IMR-90 (cell line): ENCODE results near the gene DEAF1. TPM values are rescaled to one million over a fixed set of nuclear protein-coding genes. Genes with fewer than 3 reads are reported as not detected.

ENCODE experiments used
- ATAC-seq: fragments of 200-7000 bp; cut with Tn5 transposase; 2 replicates; pipeline ENCODE4 v1.9.1; 2020; ENCODE audit warnings: low read depth, mild to moderate bottlenecking, moderate library complexity
- BruUV-seq: library from RNA; stranded (reverse); fragments of 400-500 nt; replicated peaks from 2 replicates; lab custom pipeline; 2021; lab: Mats Ljungman, UMichigan
- CTCF ChIA-PET: fragments of 300-600 bp; formaldehyde crosslinking; extraction: SDS; loops from one replicate; lab custom pipeline; 2021; ENCODE audit warnings: antibody characterized with exemption; lab: Yijun Ruan, JAX
- POLR2A ChIA-PET: fragments of 300-600 bp; sonication (Branson Sonifier 250); formaldehyde crosslinking; loops from one replicate; lab custom pipeline; 2022; ENCODE audit warnings: antibody characterized with exemption; ENCODE audit not compliant: unreplicated experiment; lab: Charles Lee
- DNase-seq: peaks from one replicate; pipeline ENCODE4 v3.0.0; 2013
- H2AFZ ChIP-seq: replicated peaks from 2 replicates; pipeline ENCODE3; 2013; ENCODE audit warnings: low read length, mild to moderate bottlenecking; ENCODE audit not compliant: poor library complexity
- H2AK5ac ChIP-seq: 2 replicates; pipeline ENCODE4 v1.6.1; 2013; ENCODE audit warnings: low read depth, low read length, inconsistent platforms
- H2AK9ac ChIP-seq: replicated peaks from 2 replicates; pipeline ENCODE3; 2013; ENCODE audit warnings: mild to moderate bottlenecking, low read depth, low read length, moderate library complexity; ENCODE audit not compliant: poor library complexity
- H2BK120ac ChIP-seq: 2 replicates; pipeline ENCODE4 v1.6.1; 2013; ENCODE audit warnings: low read depth, low read length, inconsistent platforms
- H2BK15ac ChIP-seq: 3 replicates; pipeline ENCODE4 v1.6.1; 2013; ENCODE audit warnings: low read depth, low read length, inconsistent platforms
- H2BK20ac ChIP-seq: 2 replicates; pipeline ENCODE4 v1.6.1; 2013; ENCODE audit warnings: low read depth, mild to moderate bottlenecking, inconsistent platforms, low read length, moderate library complexity
- H2BK5ac ChIP-seq: 2 replicates; pipeline ENCODE4 v1.6.1; 2013; ENCODE audit warnings: mild to moderate bottlenecking, low read depth, low read length, inconsistent platforms; ENCODE audit not compliant: poor library complexity, severe bottlenecking
- H3K14ac ChIP-seq: replicated peaks from 2 replicates; pipeline ENCODE4 v1.6.1; 2013; ENCODE audit warnings: low read depth, low read length, inconsistent platforms
- H3K18ac ChIP-seq: 2 replicates; pipeline ENCODE4 v1.6.1; 2013; ENCODE audit warnings: low read depth, low read length, control low read depth
- H3K23ac ChIP-seq: 2 replicates; pipeline ENCODE4 v1.6.1; 2013; ENCODE audit warnings: low read depth, low read length, inconsistent platforms
- H3K27ac ChIP-seq: 2 replicates; pipeline ENCODE4 v1.5.1; 2013; ENCODE audit warnings: mild to moderate bottlenecking, control low read depth, low read length; ENCODE audit not compliant: insufficient read depth
- H3K27me3 ChIP-seq: 2 replicates; pipeline ENCODE4 v1.6.1; 2013; ENCODE audit warnings: low read length; ENCODE audit not compliant: control insufficient read depth, insufficient read depth
- H3K36me3 ChIP-seq: 2 replicates; pipeline ENCODE4 v1.6.1; 2013; ENCODE audit warnings: low read length, mixed read lengths; ENCODE audit not compliant: control insufficient read depth, insufficient read depth
- H3K4ac ChIP-seq: 2 replicates; pipeline ENCODE4 v1.6.1; 2013; ENCODE audit warnings: low read depth, low read length, inconsistent platforms
- H3K4me1 ChIP-seq: 2 replicates; pipeline ENCODE4 v1.6.1; 2013; ENCODE audit warnings: low read length, mixed read lengths; ENCODE audit not compliant: control insufficient read depth, insufficient read depth
- H3K4me2 ChIP-seq: 2 replicates; pipeline ENCODE4 v1.6.1; 2013; ENCODE audit warnings: low read depth, mild to moderate bottlenecking, control low read depth, low read length, moderate library complexity
- H3K4me3 ChIP-seq: 2 replicates; pipeline ENCODE4 v1.5.1; 2013; ENCODE audit warnings: low read depth, mild to moderate bottlenecking, control low read depth, low read length, moderate library complexity; ENCODE audit not compliant: insufficient read depth
- H3K56ac ChIP-seq: 2 replicates; pipeline ENCODE4 v1.6.1; 2013; ENCODE audit warnings: low read length, inconsistent platforms; ENCODE audit not compliant: insufficient read depth; ENCODE audit errors: extremely low read depth
- H3K79me1 ChIP-seq, 2 experiments: 2 replicates each; pipeline ENCODE4 v1.6.1; 2013; ENCODE audit warnings: low read length in 2 of 2, inconsistent platforms in 1 of 2, low read depth in 1 of 2
- H3K9ac ChIP-seq: 2 replicates; pipeline ENCODE4 v1.6.1; 2013; ENCODE audit warnings: low read depth, low read length, control low read depth
- H3K9me1 ChIP-seq: 2 replicates; pipeline ENCODE4 v1.6.1; 2013; ENCODE audit warnings: low read length, inconsistent platforms; ENCODE audit not compliant: insufficient read depth
- H3K9me3 ChIP-seq: 2 replicates; pipeline ENCODE4 v1.6.1; 2013; ENCODE audit warnings: low read length; ENCODE audit not compliant: control insufficient read depth, insufficient read depth
- H4K20me1 ChIP-seq: 2 replicates; pipeline ENCODE4 v1.6.1; 2013; ENCODE audit warnings: low read length, inconsistent platforms; ENCODE audit not compliant: insufficient read depth
- H4K5ac ChIP-seq: 2 replicates; pipeline ENCODE4 v1.6.1; 2013; ENCODE audit warnings: mild to moderate bottlenecking, low read depth, low read length, control low read depth
- H4K8ac ChIP-seq, 2 experiments: 2 replicates each; pipeline ENCODE4 v1.6.1; 2013; ENCODE audit warnings: low read depth in 2 of 2, low read length in 2 of 2, control low read depth in 1 of 2, inconsistent platforms in 1 of 2
- H4K91ac ChIP-seq: 2 replicates; pipeline ENCODE4 v1.6.1; 2013; ENCODE audit warnings: low read depth, low read length, inconsistent platforms; ENCODE audit not compliant: insufficient read depth
- BHLHE40 ChIP-seq: fragments of 150-350 bp; IDR thresholded peaks from 2 replicates; pipeline ENCODE4 v1.6.1; 2016; ENCODE audit warnings: mild to moderate bottlenecking, low read depth, low read length
- CEBPB ChIP-seq: IDR thresholded peaks from 2 replicates; pipeline ENCODE4 v1.6.1; 2012; ENCODE audit warnings: low read depth, low read length, improper control_type of control experiment
- CHD1 ChIP-seq: IDR thresholded peaks from 2 replicates; pipeline ENCODE4 v1.6.1; 2012; ENCODE audit warnings: low read depth, low read length, improper control_type of control experiment
- MAFK ChIP-seq: IDR thresholded peaks from 2 replicates; pipeline ENCODE4 v1.6.1; 2012; ENCODE audit warnings: low read depth, low read length, improper control_type of control experiment
- MAZ ChIP-seq: IDR thresholded peaks from 2 replicates; pipeline ENCODE4 v1.6.1; 2012; ENCODE audit warnings: low read depth, mild to moderate bottlenecking, low read length, improper control_type of control experiment, moderate library complexity, borderline replicate concordance
- MXI1 ChIP-seq: IDR thresholded peaks from 2 replicates; pipeline ENCODE4 v1.6.1; 2012; ENCODE audit warnings: low read depth, mild to moderate bottlenecking, low read length, moderate library complexity, borderline replicate concordance
- NFE2L2 ChIP-seq: fragments of 150-350 bp; IDR thresholded peaks from 2 replicates; pipeline ENCODE4 v1.6.1; 2016; ENCODE audit warnings: low read depth, mild to moderate bottlenecking, low read length
- POLR2A ChIP-seq: IDR thresholded peaks from 2 replicates; pipeline ENCODE4 v1.6.1; 2012; ENCODE audit warnings: mild to moderate bottlenecking, low read depth, low read length
- RAD21 ChIP-seq: IDR thresholded peaks from 2 replicates; pipeline ENCODE4 v1.6.1; 2012; ENCODE audit warnings: low read length, improper control_type of control experiment
- RCOR1 ChIP-seq: IDR thresholded peaks from 2 replicates; pipeline ENCODE4 v1.6.1; 2012; ENCODE audit warnings: mild to moderate bottlenecking, low read length, improper control_type of control experiment; ENCODE audit not compliant: insufficient replicate concordance
- RFX5 ChIP-seq: IDR thresholded peaks from 2 replicates; pipeline ENCODE4 v1.8.0; 2012; ENCODE audit warnings: low read depth, mild to moderate bottlenecking, low read length, moderate library complexity
- WGBS, 2 experiments: methylation state at CpG; one replicate each; pipeline versions ENCODE4 v1.1.5 to v1.1.7; 2013; ENCODE audit warnings: missing lambda C conversion rate in 2 of 2; ENCODE audit not compliant: insufficient read length in 1 of 2; ENCODE audit errors: extremely low coverage in 2 of 2; 5-methylcytosine and 5-hydroxymethylcytosine counted together
- dilution Hi-C: fragments of 300-500 bp; cut with HindIII; formaldehyde crosslinking; loops from one replicate; pipeline ENCODE4 v1.14.3; 2018; ENCODE audit warnings: low sequenced_read_pairs; ENCODE audit not compliant: unreplicated experiment
- in situ Hi-C: fragments of 300-500 bp; cut with MboI; formaldehyde crosslinking; loops from 3 replicates; pipeline ENCODE4 v1.14.3; 2019; ENCODE audit warnings: low sequenced_read_pairs, inconsistent platforms, mixed read lengths
- intact Hi-C: fragments of 100-400 bp; cut with micrococcal nuclease; formaldehyde crosslinking; loops from 2 replicates; pipeline ENCODE4 v1.10.0; 2022
- polyA plus RNA-seq, 3 experiments: library from polyadenylated mRNA; depleted of rRNA; stranded (reverse); fragments of >200 nt; gene quantifications; 2 replicates each; pipeline ENCODE4 v1.2.3, GENCODE V29; 2012; ENCODE audit warnings: low replicate concordance in 1 of 3
- total RNA-seq: library from RNA; depleted of rRNA; stranded (reverse); fragments of >200 nt; gene quantifications from 2 replicates; pipeline ENCODE4 v1.2.3, GENCODE V29; 2012
- TF ChIP-seq, protein P1 (sequence below): fragments of 150-350 bp; IDR thresholded peaks from 2 replicates; pipeline ENCODE4 v1.6.1; 2017; ENCODE audit warnings: mild to moderate bottlenecking, antibody characterized with exemption, low read length, low read depth
- TF ChIP-seq, protein P2 (sequence below): conservative IDR thresholded peaks from 2 replicates; pipeline ENCODE4 v1.5.1; 2012; ENCODE audit warnings: mild to moderate bottlenecking, low read depth, low read length, improper control_type of control experiment

Gene DEAF1
- total and polyA plus RNA-seq, 2 of the 4 experiments (the other 2 are of a cell fraction): 22.9 to 31.6 TPM

DNA sequence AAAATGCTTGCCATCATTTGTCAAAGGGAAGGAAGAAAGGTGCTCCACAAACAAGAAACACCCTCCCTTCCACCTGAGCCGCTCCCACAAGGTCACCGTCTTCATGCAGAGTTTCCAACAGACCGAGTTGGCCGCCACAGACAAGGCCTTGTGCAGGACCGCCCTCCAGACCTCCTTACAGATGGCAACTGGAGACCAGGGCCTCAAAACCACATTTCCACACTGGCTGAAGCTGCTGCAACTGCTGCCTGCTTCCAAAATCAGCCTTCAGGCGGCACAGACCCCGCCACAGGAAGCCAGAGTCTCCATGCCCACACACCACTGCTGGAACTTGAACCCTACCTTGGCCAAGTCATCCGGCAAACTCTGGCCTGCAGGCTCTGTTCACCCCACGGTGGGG lies 6.3 kb downstream of the DEAF1 start:
- peaks cover 24% of the 10 kb centered on the region for H4K20me1 ChIP-seq
- H3K79me1 ChIP-seq: peaks cover 14 to 48% of the 10 kb centered on the region in 2 experiments; a peak in 3 of 4 replicates
- no peaks in the 10 kb centered on the region for H3K9me3 ChIP-seq
- H3K4me3 ChIP-seq: no peak overlapping the region
- no peak overlapping the region for H3K14ac ChIP-seq
- peaks cover 12% of the 10 kb centered on the region; the same call in 1 of the 2 replicates for H3K9me1 ChIP-seq
- dilution Hi-C loops: no loop called here
- in situ Hi-C loops: no loop called here
- H3K4me1 ChIP-seq: peaks cover 6% of the 10 kb centered on the region; the same call in 1 of the 2 replicates
- peaks cover 42% of the 10 kb centered on the region for H3K36me3 ChIP-seq
- H2BK120ac ChIP-seq: no peak overlapping the region
- H3K27ac ChIP-seq: no peak overlapping the region
- H3K9ac ChIP-seq: no peak overlapping the region
- intact Hi-C loops: no loop called here
- no peak for DNase-seq
- no peak overlapping the region for H4K5ac ChIP-seq
- no peak overlapping the region for H4K91ac ChIP-seq
- H2AFZ ChIP-seq: no peak overlapping the region
- no TSS peak for BruUV-seq
- POLR2A ChIA-PET: no interaction called here
- H2BK15ac ChIP-seq: no peak overlapping the region
- no peak overlapping the region for H3K4ac ChIP-seq
- H3K56ac ChIP-seq: no peak overlapping the region
- no peak overlapping the region for H3K18ac ChIP-seq
- H2BK5ac ChIP-seq: no peak overlapping the region
- CTCF ChIA-PET: interaction anchor here (0.6 kb wide), 1 partner anchor 642 kb away, joined by 4 read pairs; no protein-coding TSS in a partner anchor
- H4K8ac ChIP-seq: no peak overlapping the region
- H3K27me3 ChIP-seq: no peaks in the 10 kb centered on the region
- 100% methylated on average over 7 of the region's 9 CpGs; no CpG with 5 or more reads in 1 of the 2 experiments for WGBS, 2 experiments
- no peak overlapping the region for H2BK20ac ChIP-seq
- ATAC-seq: no peak
- no peak overlapping the region for H2AK9ac ChIP-seq
- no peak overlapping the region for H2AK5ac ChIP-seq
- H3K23ac ChIP-seq: no peak overlapping the region
- no peak for TF ChIP-seq RFX5
- TF ChIP-seq BHLHE40: no peak
- TF ChIP-seq MXI1: no peak
- no peak for TF ChIP-seq CHD1
- no peak for TF ChIP-seq MAZ
- TF ChIP-seq NFE2L2: no peak
- no peak for TF ChIP-seq CEBPB
- no peak for TF ChIP-seq RCOR1
- TF ChIP-seq, protein P1, sequence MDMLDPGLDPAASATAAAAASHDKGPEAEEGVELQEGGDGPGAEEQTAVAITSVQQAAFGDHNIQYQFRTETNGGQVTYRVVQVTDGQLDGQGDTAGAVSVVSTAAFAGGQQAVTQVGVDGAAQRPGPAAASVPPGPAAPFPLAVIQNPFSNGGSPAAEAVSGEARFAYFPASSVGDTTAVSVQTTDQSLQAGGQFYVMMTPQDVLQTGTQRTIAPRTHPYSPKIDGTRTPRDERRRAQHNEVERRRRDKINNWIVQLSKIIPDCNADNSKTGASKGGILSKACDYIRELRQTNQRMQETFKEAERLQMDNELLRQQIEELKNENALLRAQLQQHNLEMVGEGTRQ: no peak
- no peak for TF ChIP-seq RAD21
- TF ChIP-seq POLR2A: no peak
- TF ChIP-seq, protein P2, sequence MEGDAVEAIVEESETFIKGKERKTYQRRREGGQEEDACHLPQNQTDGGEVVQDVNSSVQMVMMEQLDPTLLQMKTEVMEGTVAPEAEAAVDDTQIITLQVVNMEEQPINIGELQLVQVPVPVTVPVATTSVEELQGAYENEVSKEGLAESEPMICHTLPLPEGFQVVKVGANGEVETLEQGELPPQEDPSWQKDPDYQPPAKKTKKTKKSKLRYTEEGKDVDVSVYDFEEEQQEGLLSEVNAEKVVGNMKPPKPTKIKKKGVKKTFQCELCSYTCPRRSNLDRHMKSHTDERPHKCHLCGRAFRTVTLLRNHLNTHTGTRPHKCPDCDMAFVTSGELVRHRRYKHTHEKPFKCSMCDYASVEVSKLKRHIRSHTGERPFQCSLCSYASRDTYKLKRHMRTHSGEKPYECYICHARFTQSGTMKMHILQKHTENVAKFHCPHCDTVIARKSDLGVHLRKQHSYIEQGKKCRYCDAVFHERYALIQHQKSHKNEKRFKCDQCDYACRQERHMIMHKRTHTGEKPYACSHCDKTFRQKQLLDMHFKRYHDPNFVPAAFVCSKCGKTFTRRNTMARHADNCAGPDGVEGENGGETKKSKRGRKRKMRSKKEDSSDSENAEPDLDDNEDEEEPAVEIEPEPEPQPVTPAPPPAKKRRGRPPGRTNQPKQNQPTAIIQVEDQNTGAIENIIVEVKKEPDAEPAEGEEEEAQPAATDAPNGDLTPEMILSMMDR: no peak
- TF ChIP-seq MAFK: no peak
- H3K4me2 ChIP-seq: no peak overlapping the region
